Spleen (tissue), 11 donors: ENCODE measurements around the gene PSME1. TPM values are rescaled to one million over a fixed set of nuclear protein-coding genes. Genes with fewer than 3 reads are reported as not detected.

Source experiments
- DNase-seq: peaks from one replicate; pipeline ENCODE4 v3.0.0-alpha.2; 2020
- H3K27ac ChIP-seq, 8 donors: fragments of 200-600 bp; sonication (generic) in 7 of 8; 1 replicate in 4 of 8; 2 replicates in 4 of 8; pipeline versions ENCODE4 v1.5.0 to v1.8.0; 2016 to 2021; ENCODE audit warnings: inconsistent platforms in 4 of 8, mild to moderate bottlenecking in 4 of 8, moderate library complexity in 1 of 8
- H3K27me3 ChIP-seq, 7 donors: fragments of 200-600 bp; sonication (generic) in 6 of 7; replicated peaks in 1 of 7; 1 replicate in 4 of 7; 2 replicates in 3 of 7; pipeline versions ENCODE4 v1.5.0 to v1.8.0; 2016 to 2021; ENCODE audit warnings: inconsistent platforms in 3 of 7, mild to moderate bottlenecking in 1 of 7
- H3K36me3 ChIP-seq, 6 donors: fragments of 200-600 bp; sonication (generic) in 5 of 6; 1 replicate in 4 of 6; 2 replicates in 2 of 6; pipeline versions ENCODE4 v1.5.0 to v1.8.0; 2016 to 2021; ENCODE audit warnings: inconsistent platforms in 2 of 6
- H3K4me1 ChIP-seq, 6 donors: fragments of 200-600 bp; sonication (generic) in 5 of 6; 1 replicate in 3 of 6; 2 replicates in 3 of 6; pipeline versions ENCODE4 v1.5.0 to v1.8.0; 2016 to 2021; ENCODE audit warnings: inconsistent platforms in 3 of 6
- H3K4me3 ChIP-seq, 8 donors: fragments of 200-600 bp; sonication (generic) in 7 of 8; 1 replicate in 4 of 8; 2 replicates in 4 of 8; pipeline versions ENCODE4 v1.5.0 to v1.8.0; 2016 to 2021; ENCODE audit warnings: inconsistent platforms in 4 of 8, mild to moderate bottlenecking in 4 of 8, moderate library complexity in 2 of 8
- H3K9me3 ChIP-seq, 8 donors: fragments of 200-600 bp; sonication (generic) in 7 of 8; 1 replicate in 4 of 8; 2 replicates in 4 of 8; pipeline versions ENCODE4 v1.5.0 to v1.8.0; 2016 to 2021; ENCODE audit warnings: inconsistent platforms in 4 of 8
- POLR2A ChIP-seq, 3 donors: fragments of 450-650 bp; IDR thresholded peaks; one replicate each; pipeline ENCODE4 v1.5.1; 2017; ENCODE audit warnings: antibody characterized with exemption in 3 of 3, mild to moderate bottlenecking in 1 of 3
- POLR2AphosphoS5 ChIP-seq, 3 donors: sonication (generic); formaldehyde crosslinking; IDR thresholded peaks; one replicate each; pipeline ENCODE4 v1.5.1; 2017; ENCODE audit warnings: antibody characterized with exemption in 3 of 3
- WGBS, 5 donors: extraction: QIAGEN DNeasy Blood & Tissue Kit in 3 of 5; methylation state at CpG; one replicate each; pipeline versions ENCODE4 v1.1.5 to v1.1.7; 2013 to 2018; 5-methylcytosine and 5-hydroxymethylcytosine counted together
- intact Hi-C: fragments of 100-400 bp; cut with DNase I; formaldehyde crosslinking; loops from one replicate; pipeline ENCODE4 v1.15.0; 2023; ENCODE audit warnings: low total_unique reads
- polyA plus RNA-seq, 3 donors: library from polyadenylated mRNA; stranded (reverse); fragments of 200-250 nt; gene quantifications; one replicate each; pipeline ENCODE4 v1.2.1, GENCODE V29; 2013
- total RNA-seq, 7 donors: library from RNA; depleted of rRNA in 3 of 7; stranded (reverse); fragments of >200 nt in 3 of 7; fragmentation: NEBNext Ultra II Directional in 4 of 7; extraction: Animal tissue kit (Norgen Biotek cat#: 25700) in 4 of 7; gene quantifications; one replicate each; pipeline versions ENCODE4 v1.1.0 to v1.2.1, GENCODE V29; 2016 to 2021
- TF ChIP-seq, protein P1 (sequence below), 11 experiments: fragments of 200-600 bp in 7 of 11; fragments of 450-650 bp in 4 of 11; sonication (generic) in 4 of 11; IDR thresholded peaks in 8 of 11; conservative IDR thresholded peaks in 3 of 11; 1 replicate in 7 of 11; 2 replicates in 4 of 11; pipeline versions ENCODE4 v1.4.0 to v1.8.0; 2016 to 2021; ENCODE audit warnings: antibody characterized with exemption in 11 of 11, inconsistent platforms in 4 of 11, mild to moderate bottlenecking in 1 of 11
- donor health status: healthy with polysubstance abuse.
- donor health status: DM: no; HTN: no; CAD: no; lungs with moderate emphysema.
- donor health status: DM: no; HTN: no; CAD: no.
- donor health status: Bipolar disorder and iron deficiency.
- donor health status: healthy.
- donor health status: DM: no; HTN: no; CAD: no.
- donor health status: DM: yes; HTN: yes; CAD: no.

The PSME1 gene
- total and polyA plus RNA-seq, 10 donors = 157 to 441 (median 253) TPM

DNA sequence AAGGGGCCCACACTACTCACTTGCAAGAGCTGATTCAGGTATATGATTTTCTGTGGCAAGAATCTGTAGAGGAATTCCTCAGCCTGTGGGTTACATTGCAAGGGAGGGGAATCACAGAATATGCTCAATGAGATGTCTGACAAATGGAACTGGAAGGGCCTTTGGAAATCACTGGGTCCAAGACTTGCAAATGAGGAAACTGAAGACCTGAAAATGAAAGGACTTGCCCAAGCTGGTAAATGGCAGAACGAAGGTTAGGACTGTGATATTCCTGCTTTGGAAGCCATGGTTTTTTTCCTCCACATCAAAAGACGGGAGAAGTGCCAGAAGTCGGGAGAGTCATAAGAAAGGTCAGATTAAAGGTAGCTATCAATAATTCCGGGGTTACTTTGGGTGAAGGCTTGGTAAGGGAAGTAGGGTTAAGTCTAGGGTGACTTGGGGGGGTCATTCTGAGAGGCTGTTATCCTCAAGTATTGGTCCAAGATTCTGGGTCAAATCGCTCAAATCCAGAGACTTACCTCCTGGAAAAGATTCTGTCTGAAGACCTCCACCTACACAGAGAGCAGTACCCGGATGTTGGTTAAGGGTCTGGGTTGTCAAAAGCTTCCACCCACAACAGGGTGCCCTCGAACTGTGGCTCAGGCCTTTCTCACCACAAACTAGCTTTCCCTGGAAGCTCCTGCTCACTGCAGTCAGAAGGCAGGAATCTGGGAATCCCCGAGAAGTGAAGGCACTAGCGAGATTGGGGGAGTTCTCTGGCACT lies 9.9 kb downstream of the PSME1 start:
- intact Hi-C loops = no loop called here
- peak overlapping the region; percentile 89 to 99 (median 96) for H3K27ac ChIP-seq
- no peak for TF ChIP-seq POLR2A (IDR thresholded peaks at IDR 0.05)
- TF ChIP-seq, protein P1, sequence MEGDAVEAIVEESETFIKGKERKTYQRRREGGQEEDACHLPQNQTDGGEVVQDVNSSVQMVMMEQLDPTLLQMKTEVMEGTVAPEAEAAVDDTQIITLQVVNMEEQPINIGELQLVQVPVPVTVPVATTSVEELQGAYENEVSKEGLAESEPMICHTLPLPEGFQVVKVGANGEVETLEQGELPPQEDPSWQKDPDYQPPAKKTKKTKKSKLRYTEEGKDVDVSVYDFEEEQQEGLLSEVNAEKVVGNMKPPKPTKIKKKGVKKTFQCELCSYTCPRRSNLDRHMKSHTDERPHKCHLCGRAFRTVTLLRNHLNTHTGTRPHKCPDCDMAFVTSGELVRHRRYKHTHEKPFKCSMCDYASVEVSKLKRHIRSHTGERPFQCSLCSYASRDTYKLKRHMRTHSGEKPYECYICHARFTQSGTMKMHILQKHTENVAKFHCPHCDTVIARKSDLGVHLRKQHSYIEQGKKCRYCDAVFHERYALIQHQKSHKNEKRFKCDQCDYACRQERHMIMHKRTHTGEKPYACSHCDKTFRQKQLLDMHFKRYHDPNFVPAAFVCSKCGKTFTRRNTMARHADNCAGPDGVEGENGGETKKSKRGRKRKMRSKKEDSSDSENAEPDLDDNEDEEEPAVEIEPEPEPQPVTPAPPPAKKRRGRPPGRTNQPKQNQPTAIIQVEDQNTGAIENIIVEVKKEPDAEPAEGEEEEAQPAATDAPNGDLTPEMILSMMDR (IDR thresholded peaks at IDR 0.05 in 8 of 11, conservative IDR thresholded peaks at IDR 0.05 in 3 of 11) = no peak
- no peak for TF ChIP-seq POLR2AphosphoS5 (IDR thresholded peaks at IDR 0.05)
- DNase-seq = no peak
- peaks cover 3 to 62% (median 40%) of the 10 kb centered on the region in 6 donors for H3K36me3 ChIP-seq
- WGBS, 5 donors = 7 to 17% (median 9%) methylated on average over 9 of the region's 9 CpGs
- H3K27me3 ChIP-seq = no peaks in the 10 kb centered on the region
- H3K4me3 ChIP-seq = peak overlapping the region; percentile 76 to 99 (median 95)
- peaks cover 32 to 83% (median 65%) of the 10 kb centered on the region in 6 donors for H3K4me1 ChIP-seq
- H3K9me3 ChIP-seq = no peaks in the 10 kb centered on the region

DNA sequence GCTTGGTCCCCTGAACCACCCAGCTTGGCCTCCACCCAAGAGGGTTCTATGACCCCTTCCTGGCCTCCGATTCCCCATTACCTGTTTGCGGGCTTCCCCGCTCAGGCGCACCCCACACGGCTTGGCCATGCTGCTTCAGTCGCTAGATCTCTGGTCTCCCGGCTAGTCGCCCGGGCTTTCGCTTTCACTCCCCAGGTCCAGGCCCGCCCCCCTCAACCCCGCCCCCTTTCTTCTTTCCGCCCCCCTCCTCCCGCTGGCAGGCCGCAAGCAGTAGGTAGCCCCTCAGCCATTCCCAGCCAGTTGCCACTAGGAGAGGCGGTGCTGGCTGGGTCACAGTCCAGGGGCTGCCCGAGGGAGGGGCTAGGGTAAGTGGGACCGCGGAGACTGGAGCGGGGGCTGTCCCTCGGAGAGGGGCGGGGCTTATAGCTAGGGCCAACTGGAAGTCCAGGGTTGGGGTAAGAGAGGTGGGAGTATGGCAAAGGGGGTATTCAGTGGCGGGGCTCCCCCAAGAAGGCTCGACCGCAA lies 10.5 kb downstream of the PSME1 start, which contains the start of gene PSME2:
TSS of gene PSME2 (minus strand) at position 158 of the 525 bp plus-strand sequence. CDS start at position 129, 29 bp downstream.
- Histone ChIP-seq H3K9me3 (no peaks in the 10 kb centered on the region), H3K4me1 (peaks cover 32 to 87% (median 68%) of the 10 kb centered on the region in 6 donors), H3K27ac (peak within 1 kb of the TSS; percentile 89 to 99 (median 96)), H3K4me3 (peak within 1 kb of the TSS; percentile 76 to 99 (median 95)), H3K36me3 (peaks cover 8 to 69% (median 46%) of the 10 kb centered on the region in 6 donors), H3K27me3 (no peaks in the 10 kb centered on the region)
- intact Hi-C loops = no loop called here
- DNase-seq = peak; percentile 97
- TF ChIP-seq POLR2AphosphoS5 (IDR thresholded peaks at IDR 0.05) (peak; percentile 79 to 89 (median 87)), POLR2A (IDR thresholded peaks at IDR 0.05) (no peak)
- TF ChIP-seq, protein P1 (IDR thresholded peaks at IDR 0.05 in 8 of 11, conservative IDR thresholded peaks at IDR 0.05 in 3 of 11) = peak in 3 of 11 experiments; percentile 3 to 23 (median 19)
- WGBS, 5 donors = 0 to 1% (median 1%) methylated on average over 24 to 25 of the region's 25 CpGs

DNA sequence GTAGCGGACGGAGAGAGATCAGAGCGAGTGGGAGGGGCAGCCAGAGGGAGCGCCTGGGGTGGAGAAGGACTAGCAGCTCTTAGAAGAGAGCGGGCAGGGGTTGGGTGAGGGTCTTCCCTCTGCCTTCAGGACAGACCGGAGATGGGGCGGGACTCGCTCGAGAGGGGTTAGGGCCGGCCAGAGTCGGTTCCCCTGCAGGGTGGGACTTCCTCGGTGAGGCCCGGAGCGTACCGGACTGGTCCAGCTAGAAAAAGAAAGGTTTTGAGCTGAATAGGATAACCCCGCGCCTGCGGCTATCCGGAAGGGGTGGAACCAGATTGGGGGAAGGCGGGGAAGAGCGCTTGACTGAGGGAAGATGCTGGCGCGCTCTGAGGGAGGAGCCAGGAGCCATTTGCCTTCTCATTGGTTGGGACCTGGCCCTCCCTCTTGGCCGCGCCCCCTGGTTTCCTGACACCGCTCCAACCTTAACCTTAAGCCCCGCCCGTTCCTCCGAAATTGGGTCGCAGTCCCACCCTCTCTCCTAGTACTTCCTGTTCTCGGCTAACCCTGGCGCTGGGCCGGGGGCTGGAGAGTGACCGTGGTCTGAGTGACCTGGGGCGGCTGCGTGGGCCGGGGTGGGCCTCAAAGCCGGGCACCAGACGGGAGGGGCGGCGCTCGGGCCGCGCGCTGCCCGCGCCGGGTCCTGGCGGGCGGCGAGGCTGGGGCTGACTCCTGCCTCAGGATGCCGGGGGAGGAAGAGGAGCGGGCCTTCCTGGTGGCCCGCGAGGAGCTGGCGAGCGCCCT lies 11.2 kb downstream of the PSME1 start, which contains the start of gene RNF31:
TSS of gene RNF31 (plus strand) at position 521 of the 783 bp plus-strand sequence. CDS start at position 722, 201 bp downstream.
- no peaks in the 10 kb centered on the region for H3K9me3 ChIP-seq
- DNase-seq = peak; percentile 99
- TF ChIP-seq, protein P1 (IDR thresholded peaks at IDR 0.05 in 8 of 11, conservative IDR thresholded peaks at IDR 0.05 in 3 of 11) = peak in 2 of 11 experiments; percentile 14 to 39
- TF ChIP-seq POLR2A (IDR thresholded peaks at IDR 0.05) (no peak), POLR2AphosphoS5 (IDR thresholded peaks at IDR 0.05) (peak; percentile 81 to 85 (median 84))
- H3K27me3 ChIP-seq = no peaks in the 10 kb centered on the region
- peak within 1 kb of the TSS; percentile 89 to 99 (median 96) for H3K27ac ChIP-seq
- H3K4me1 ChIP-seq = peaks cover 27 to 83% (median 62%) of the 10 kb centered on the region in 6 donors
- 0 to 1% (median 1%) methylated on average over 25 to 57 of the region's 57 CpGs for WGBS, 5 donors
- H3K36me3 ChIP-seq = peaks cover 9 to 74% (median 53%) of the 10 kb centered on the region in 6 donors
- peak within 1 kb of the TSS; percentile 76 to 99 (median 95) for H3K4me3 ChIP-seq
- intact Hi-C loops = no loop called here
